ENCODE data around the gene LCN15.
"Not testable (repeated sequence)": the region's sequence is repeated elsewhere in the genome, so short reads cannot be mapped to it uniquely, and the experiment has no call there.

LCN15 gene

GRCh38 chr9:136799079-136799853 lies 34.9 kb upstream of the LCN15 start:
- in situ Hi-C loops (cut with MboI; ENCODE audit: low sequenced_read_pairs, unreplicated experiment): no loop called here
- DNase-seq (ENCODE audit: low spot score): no peak
- TF ChIP-seq CTCF (IDR thresholded peaks at IDR 0.05; ENCODE audit: borderline replicate concordance, control extremely low read depth, extremely low read depth, insufficient read depth, missing control alignments): no peak

- no peak for DNase-seq (ENCODE audit: low spot score)
- no peak for TF ChIP-seq CTCF (IDR thresholded peaks at IDR 0.05; ENCODE audit: borderline replicate concordance, control extremely low read depth, extremely low read depth, insufficient read depth, missing control alignments)
- in situ Hi-C loops (cut with MboI; ENCODE audit: low sequenced_read_pairs, unreplicated experiment): no loop called here
Measured at GRCh38 chr9:136798708-136799078, 34.4 kb upstream of the LCN15 start.

GRCh38 chr9:136796775-136797347 lies 32.5 kb upstream of the LCN15 start:
- in situ Hi-C loops (cut with MboI; ENCODE audit: low sequenced_read_pairs, unreplicated experiment); DNase-seq (ENCODE audit: low spot score): not testable (repeated sequence)

- DNase-seq (ENCODE audit: low spot score): no peak
- no peak for TF ChIP-seq CTCF (IDR thresholded peaks at IDR 0.05; ENCODE audit: borderline replicate concordance, control extremely low read depth, extremely low read depth, insufficient read depth, missing control alignments)
- in situ Hi-C loops (cut with MboI; ENCODE audit: low sequenced_read_pairs, unreplicated experiment): no loop called here
Measured at GRCh38 chr9:136796238-136796774, 32.0 kb upstream of the LCN15 start, which contains the start of gene CCDC183. TSS of gene CCDC183 (plus strand) at chr9:136796338. CDS start at chr9:136796398, 60 bp downstream.

GRCh38 chr9:136795000-136795348 lies 30.7 kb upstream of the LCN15 start:
- TF ChIP-seq CTCF (IDR thresholded peaks at IDR 0.05; ENCODE audit: borderline replicate concordance, control extremely low read depth, extremely low read depth, insufficient read depth, missing control alignments): no peak
- in situ Hi-C loops (cut with MboI; ENCODE audit: low sequenced_read_pairs, unreplicated experiment): no loop called here
- DNase-seq (ENCODE audit: low spot score): no peak

- no peak for DNase-seq (ENCODE audit: low spot score)
- TF ChIP-seq CTCF (IDR thresholded peaks at IDR 0.05; ENCODE audit: borderline replicate concordance, control extremely low read depth, extremely low read depth, insufficient read depth, missing control alignments): no peak
- in situ Hi-C loops (cut with MboI; ENCODE audit: low sequenced_read_pairs, unreplicated experiment): no loop called here
Measured at GRCh38 chr9:136794281-136794999, 30.1 kb upstream of the LCN15 start.
